DOHH2 (cell line): ENCODE data around the gene MYBPH.

Source experiments
- H3F3A ChIP-seq: fragments of 200-600 bp; sonication (generic), shearing (Covaris generic); 2 replicates; pipeline ENCODE4 v1.6.0; 2016; ENCODE audit warnings: antibody characterized with exemption, mild to moderate bottlenecking; ENCODE audit not compliant: control insufficient read depth, insufficient read depth
- H3K27ac ChIP-seq: fragments of 200-600 bp; sonication (generic); 2 replicates; pipeline ENCODE4 v1.5.1; 2014; ENCODE audit warnings: low read depth, mild to moderate bottlenecking, low read length, moderate library complexity
- H3K27me3 ChIP-seq: fragments of 200-600 bp; sonication (generic); 2 replicates; pipeline ENCODE4 v1.6.1; 2014; ENCODE audit warnings: mild to moderate bottlenecking, low read length, mixed read lengths; ENCODE audit not compliant: control insufficient read depth
- H3K36me3 ChIP-seq: fragments of 200-600 bp; sonication (generic); 2 replicates; pipeline ENCODE4 v1.6.1; 2014; ENCODE audit warnings: mild to moderate bottlenecking, low read length, moderate library complexity, mixed read lengths; ENCODE audit not compliant: control insufficient read depth
- H3K4me1 ChIP-seq: fragments of 200-600 bp; sonication (generic); 2 replicates; pipeline ENCODE4 v1.6.1; 2014; ENCODE audit warnings: mild to moderate bottlenecking, low read length, mixed read lengths; ENCODE audit not compliant: control insufficient read depth
- H3K4me2 ChIP-seq: fragments of 200-600 bp; sonication (generic); 2 replicates; pipeline ENCODE4 v1.6.0; 2014; ENCODE audit warnings: mild to moderate bottlenecking, low read length, moderate library complexity
- H3K4me3 ChIP-seq: fragments of 200-600 bp; sonication (generic); 2 replicates; pipeline ENCODE4 v1.5.1; 2014; ENCODE audit warnings: mild to moderate bottlenecking, low read length, mixed read lengths
- H3K79me2 ChIP-seq: fragments of 200-600 bp; sonication (generic); 2 replicates; pipeline ENCODE4 v1.6.1; 2014; ENCODE audit warnings: mild to moderate bottlenecking, low read length, mixed read lengths; ENCODE audit not compliant: control insufficient read depth
- H3K9me2 ChIP-seq: fragments of 200-600 bp; sonication (generic); replicated peaks from 2 replicates; pipeline ENCODE4 v1.6.1; 2014; ENCODE audit warnings: mild to moderate bottlenecking, low read length, mixed read lengths; ENCODE audit not compliant: control insufficient read depth
- H3K9me3 ChIP-seq: fragments of 200-600 bp; sonication (generic); 2 replicates; pipeline ENCODE4 v1.6.1; 2014; ENCODE audit warnings: antibody characterized with exemption, low read length, mixed read lengths; ENCODE audit not compliant: control insufficient read depth, insufficient read depth
- H4K20me1 ChIP-seq: fragments of 200-600 bp; sonication (generic); 2 replicates; pipeline ENCODE4 v1.6.0; 2014; ENCODE audit warnings: low read depth, mild to moderate bottlenecking, antibody characterized with exemption, low read length, moderate library complexity; ENCODE audit not compliant: control insufficient read depth, insufficient read depth
- CTCF ChIP-seq: fragments of 200-600 bp; sonication (generic); IDR thresholded peaks from one replicate; pipeline ENCODE4 v1.5.1; 2014; ENCODE audit warnings: antibody characterized with exemption, mild to moderate bottlenecking, low read depth, low read length; ENCODE audit not compliant: poor library complexity, severe bottlenecking
- EZH2phosphoT487 ChIP-seq: fragments of 200-600 bp; sonication (generic); IDR thresholded peaks from 2 replicates; pipeline ENCODE4 v1.6.1; 2017; ENCODE audit warnings: borderline replicate concordance, mild to moderate bottlenecking, antibody characterized with exemption, low read length, moderate library complexity, mixed read lengths

Gene MYBPH

GRCh38 chr1:203213126-203213525 is 37.5 kb upstream of the MYBPH start:
- TF ChIP-seq CTCF (no peak), EZH2phosphoT487 (no peak)
- H3K4me1 ChIP-seq, result no peaks in the 10 kb centered on the region
- no peak overlapping the region for H3K27ac ChIP-seq
- no peaks in the 10 kb centered on the region for H3K9me2 ChIP-seq
- no peaks in the 10 kb centered on the region for H3K9me3 ChIP-seq
- no peaks in the 10 kb centered on the region for H3K36me3 ChIP-seq
- no peaks in the 10 kb centered on the region for H3K79me2 ChIP-seq
- peaks cover 18% of the 10 kb centered on the region for H3K27me3 ChIP-seq
- H3F3A ChIP-seq, result no peaks in the 10 kb centered on the region
- no peaks in the 10 kb centered on the region for H4K20me1 ChIP-seq
- no peak overlapping the region for H3K4me2 ChIP-seq
- H3K4me3 ChIP-seq, result no peak overlapping the region

DNA sequence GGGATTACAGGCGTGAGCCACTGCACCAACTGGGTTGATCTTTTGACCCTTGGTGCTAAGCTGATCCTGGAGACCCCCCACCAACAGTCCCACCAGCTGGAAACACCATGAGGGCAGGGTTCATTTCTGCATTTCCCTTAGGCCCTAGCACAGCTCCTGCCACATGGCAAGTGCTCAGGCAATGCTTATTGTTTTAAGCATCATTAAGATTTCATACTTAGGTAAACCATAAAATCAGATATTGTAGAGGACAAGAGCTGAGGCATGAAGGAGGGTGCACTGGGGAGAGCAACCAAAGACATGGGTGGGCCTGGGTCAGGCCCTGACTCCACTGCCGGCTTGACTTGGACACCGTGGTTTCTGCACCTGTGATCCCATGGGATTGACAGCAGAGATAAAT is 36.2 kb upstream of the MYBPH start:
- H3K4me1 ChIP-seq, result no peaks in the 10 kb centered on the region
- no peaks in the 10 kb centered on the region for H4K20me1 ChIP-seq
- H3K9me2 ChIP-seq, result no peaks in the 10 kb centered on the region
- H3K36me3 ChIP-seq, result no peaks in the 10 kb centered on the region
- no peak overlapping the region for H3K4me2 ChIP-seq
- H3K79me2 ChIP-seq, result no peaks in the 10 kb centered on the region
- TF ChIP-seq EZH2phosphoT487 (no peak), CTCF (no peak)
- peaks cover 13% of the 10 kb centered on the region for H3K27me3 ChIP-seq
- no peaks in the 10 kb centered on the region for H3F3A ChIP-seq
- no peak overlapping the region for H3K4me3 ChIP-seq
- no peak overlapping the region for H3K27ac ChIP-seq
- H3K9me3 ChIP-seq, result no peaks in the 10 kb centered on the region

GRCh38 chr1:203210988-203211387 is 35.4 kb upstream of the MYBPH start:
- Histone ChIP-seq H3K79me2 (no peaks in the 10 kb centered on the region), H3K36me3 (no peaks in the 10 kb centered on the region), H3K9me2 (no peaks in the 10 kb centered on the region), H3K27me3 (peaks cover 13% of the 10 kb centered on the region), H3K4me1 (no peaks in the 10 kb centered on the region), H3K9me3 (no peaks in the 10 kb centered on the region), H3K4me3 (no peak overlapping the region), H4K20me1 (no peaks in the 10 kb centered on the region), H3K4me2 (no peak overlapping the region), H3K27ac (no peak overlapping the region), H3F3A (no peaks in the 10 kb centered on the region)
- TF ChIP-seq CTCF (no peak), EZH2phosphoT487 (no peak)

DNA sequence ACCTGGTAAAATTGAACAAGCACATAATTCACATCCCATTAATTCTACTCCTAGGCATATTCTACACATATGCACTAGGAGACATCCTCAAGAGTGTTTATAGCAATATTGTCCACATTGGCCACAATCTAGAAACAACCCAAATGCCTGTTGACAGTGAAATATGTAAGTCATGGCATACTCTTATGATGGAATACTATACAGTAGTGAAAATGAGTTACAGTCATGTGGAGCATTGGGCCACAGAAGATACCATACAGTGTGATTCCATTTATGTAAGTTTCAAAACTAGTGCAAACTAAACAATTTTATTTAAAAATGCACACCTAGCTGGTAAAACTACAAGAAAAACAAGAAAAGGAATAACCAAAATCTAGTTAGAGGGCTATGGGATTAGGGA is 34.7 kb upstream of the MYBPH start:
- TF ChIP-seq EZH2phosphoT487 (no peak), CTCF (no peak)
- H3K9me3 ChIP-seq, result no peaks in the 10 kb centered on the region
- H3K79me2 ChIP-seq, result no peaks in the 10 kb centered on the region
- H3K36me3 ChIP-seq, result no peaks in the 10 kb centered on the region
- H3F3A ChIP-seq, result no peaks in the 10 kb centered on the region
- H3K4me2 ChIP-seq, result no peak overlapping the region
- H4K20me1 ChIP-seq, result no peaks in the 10 kb centered on the region
- no peak overlapping the region for H3K27ac ChIP-seq
- no peak overlapping the region for H3K4me3 ChIP-seq
- no peaks in the 10 kb centered on the region for H3K9me2 ChIP-seq
- H3K27me3 ChIP-seq, result peaks cover 13% of the 10 kb centered on the region
- H3K4me1 ChIP-seq, result no peaks in the 10 kb centered on the region
